ENCODE results near the gene MKNK2.
"Not testable (repeated sequence)": the region's sequence is repeated elsewhere in the genome, so short reads cannot be mapped to it uniquely, and the experiment has no call there.

MKNK2 gene

GRCh38 chr19:2044709-2045500, 6.1 kb downstream of the MKNK2 start:
- no peak for DNase-seq (ENCODE audit: low read depth in 2 of 3, low spot score in 1 of 3)

GRCh38 chr19:2043961-2044708, 6.9 kb downstream of the MKNK2 start:
- no peak for DNase-seq (ENCODE audit: low read depth in 2 of 3, low spot score in 1 of 3)

- no peak for DNase-seq (ENCODE audit: low read depth in 2 of 3, low spot score in 1 of 3)
These were observed 7.8 kb downstream of the MKNK2 start for GRCh38 chr19:2043251-2043641.

- no peak for DNase-seq (ENCODE audit: low read depth in 2 of 3, low spot score in 1 of 3)
These were observed 8.4 kb downstream of the MKNK2 start for GRCh38 chr19:2042485-2043250.

GRCh38 chr19:2041683-2042484, 9.2 kb downstream of the MKNK2 start:
- DNase-seq (ENCODE audit: low read depth in 2 of 3, low spot score in 1 of 3) = peak; percentile 97 to 100 (median 99)

- no peak for DNase-seq (ENCODE audit: low read depth in 2 of 3, low spot score in 1 of 3)
These were observed 9.7 kb downstream of the MKNK2 start for GRCh38 chr19:2041433-2041682.

GRCh38 chr19:2040647-2041432, 10.2 kb downstream of the MKNK2 start:
- DNase-seq (ENCODE audit: low read depth in 2 of 3, low spot score in 1 of 3) = no peak

GRCh38 chr19:2039959-2040646, 10.9 kb downstream of the MKNK2 start:
- DNase-seq (ENCODE audit: low read depth in 2 of 3, low spot score in 1 of 3) = no peak

GRCh38 chr19:2039089-2039958, 11.7 kb downstream of the MKNK2 start:
- no peak for DNase-seq (ENCODE audit: low read depth in 2 of 3, low spot score in 1 of 3)

GRCh38 chr19:2038284-2039088, 12.6 kb downstream of the MKNK2 start:
- no peak for DNase-seq (ENCODE audit: low read depth in 2 of 3, low spot score in 1 of 3)

- no peak for DNase-seq (ENCODE audit: low read depth in 2 of 3, low spot score in 1 of 3)
These were observed 13.3 kb downstream of the MKNK2 start for GRCh38 chr19:2037651-2038255.

GRCh38 chr19:2036424-2036823, 14.6 kb downstream of the MKNK2 start:
- no peak for DNase-seq (ENCODE audit: low read depth in 2 of 3, low spot score in 1 of 3)

- no peak for DNase-seq (ENCODE audit: low read depth in 2 of 3, low spot score in 1 of 3)
These were observed 15.5 kb downstream of the MKNK2 start for GRCh38 chr19:2035590-2035991.

- peak; percentile 41 to 78 (median 67) for DNase-seq (ENCODE audit: low read depth in 2 of 3, low spot score in 1 of 3)
These were observed 16.1 kb downstream of the MKNK2 start for GRCh38 chr19:2034729-2035589.

GRCh38 chr19:2034253-2034652, 16.8 kb downstream of the MKNK2 start:
- not testable (repeated sequence) for DNase-seq (ENCODE audit: low read depth in 2 of 3, low spot score in 1 of 3)

- DNase-seq (ENCODE audit: low read depth in 2 of 3, low spot score in 1 of 3) = no peak
These were observed 17.3 kb downstream of the MKNK2 start for GRCh38 chr19:2033825-2034159.

Data from stimulated activated CD4-positive, alpha-beta T cell treated with anti-CD3 and anti-CD28 coated beads, Interleukin-12 subunit alpha, Interleukin-12 subunit beta, amount 100 ng/mL, for 48 hours (primary cell).